HepG2 (cell line): ENCODE measurements around the gene ANP32B. TPM values are rescaled to one million over a fixed set of nuclear protein-coding genes. Genes with fewer than 3 reads are reported as not detected.

Experiments
- ATAC-seq: fragments of 200-7000 bp; cut with Tn5 transposase; 3 replicates; pipeline ENCODE4 v1.9.1; 2020; ENCODE audit warnings: mild to moderate bottlenecking, moderate library complexity
- BruUV-seq: library from RNA; stranded (reverse); fragments of 400-500 nt; replicated peaks from 2 replicates; lab custom pipeline; 2021; lab: Mats Ljungman, UMichigan
- CTCF ChIA-PET: fragments of 300-600 bp; formaldehyde crosslinking; extraction: SDS; loops from one replicate; lab custom pipeline; 2021; ENCODE audit warnings: low total read pairs, inconsistent platforms, low intra/inter-chr PET ratio; lab: Yijun Ruan, JAX
- POLR2A ChIA-PET: fragments of 350-600 bp; sonication (Branson Sonifier 250); formaldehyde crosslinking; loops from one replicate; lab custom pipeline; 2020; ENCODE audit warnings: antibody characterized with exemption, inconsistent platforms; lab: Yijun Ruan, JAX
- DNase-seq: peaks from one replicate; pipeline ENCODE4 v3.0.0-alpha.2; 2015; ENCODE audit warnings: low spot score
- FAIRE-seq: peaks from 3 replicates; lab custom pipeline; 2011; peaks lifted over from hg19 to GRCh38; lab: Jason Lieb, UNC
- H2AFZ ChIP-seq: one replicate; pipeline ENCODE4 v1.6.1; 2011; ENCODE audit warnings: low read length, inconsistent platforms
- H3K27ac ChIP-seq: fragments of 300-600 bp; 3 replicates; pipeline ENCODE4 v1.8.0; 2011; ENCODE audit warnings: mixed run types, mild to moderate bottlenecking, mixed read lengths, low read length, inconsistent platforms; ENCODE audit not compliant: insufficient read depth; ENCODE audit errors: extremely low read length
- H3K27me3 ChIP-seq, 2 experiments: fragments of 200-600 bp in 1 of 2; 2 replicates in 1 of 2; 3 replicates in 1 of 2; pipeline versions ENCODE4 v1.6.0 to v1.8.0; 2011; ENCODE audit warnings: low read length in 2 of 2, mild to moderate bottlenecking in 2 of 2, moderate library complexity in 2 of 2, inconsistent platforms in 1 of 2; ENCODE audit not compliant: insufficient read depth in 2 of 2, control insufficient read depth in 1 of 2
- H3K36me3 ChIP-seq, 2 experiments: fragments of 200-600 bp in 1 of 2; replicated peaks in 1 of 2; 2 replicates in 1 of 2; 3 replicates in 1 of 2; pipeline versions ENCODE4 v1.5.1 to v1.8.0; 2011; ENCODE audit warnings: low read length in 2 of 2, inconsistent platforms in 1 of 2; ENCODE audit not compliant: insufficient read depth in 2 of 2, control insufficient read depth in 1 of 2
- H3K4me1 ChIP-seq: 2 replicates; pipeline ENCODE4 v1.5.1; 2012; ENCODE audit warnings: low read length, inconsistent platforms; ENCODE audit not compliant: insufficient read depth
- H3K4me2 ChIP-seq: 2 replicates; pipeline ENCODE4 v1.6.0; 2011; ENCODE audit warnings: low read depth, low read length, inconsistent platforms
- H3K4me3 ChIP-seq, 3 experiments: fragments of 200-600 bp in 1 of 3; sonication (generic), shearing (Covaris generic) in 1 of 3; replicated peaks in 1 of 3; 2 replicates each; pipeline ENCODE4 v1.5.1; 2011 to 2016; ENCODE audit warnings: low read length in 3 of 3, inconsistent platforms in 2 of 3, low read depth in 2 of 3, mild to moderate bottlenecking in 2 of 3, control low read depth in 1 of 3, mixed read lengths in 1 of 3; ENCODE audit not compliant: insufficient read depth in 1 of 3
- H3K79me2 ChIP-seq: one replicate; pipeline ENCODE4 v1.6.1; 2011; ENCODE audit warnings: low read length, inconsistent platforms; ENCODE audit not compliant: insufficient read depth
- H3K9ac ChIP-seq: 2 replicates; pipeline ENCODE4 v1.6.0; 2011; ENCODE audit warnings: mild to moderate bottlenecking, low read depth, low read length, inconsistent platforms; ENCODE audit not compliant: insufficient read depth
- H3K9me3 ChIP-seq: 2 replicates; pipeline ENCODE4 v1.5.1; 2012; ENCODE audit warnings: mild to moderate bottlenecking, low read length
- H4K20me1 ChIP-seq: 2 replicates; pipeline ENCODE4 v1.6.0; 2011; ENCODE audit warnings: inconsistent platforms, mild to moderate bottlenecking, low read length, moderate library complexity; ENCODE audit not compliant: insufficient read depth
- ADNP ChIP-seq: sonication (generic); formaldehyde crosslinking; IDR thresholded peaks from 2 replicates; pipeline ENCODE4 v1.4.0; 2020; ENCODE audit warnings: missing genetic modification reagents
- FIP1L1 ChIP-seq: fragments of 200-400 bp; formaldehyde crosslinking; IDR thresholded peaks from 2 replicates; pipeline ENCODE4 v1.6.1; 2018; ENCODE audit warnings: low read depth, mild to moderate bottlenecking, low read length, moderate library complexity, borderline replicate concordance; ENCODE audit not compliant: insufficient read depth
- GABPB1 ChIP-seq: IDR thresholded peaks from 2 replicates; pipeline ENCODE4 v1.6.1; 2016; ENCODE audit warnings: mild to moderate bottlenecking, missing genetic modification reagents, moderate library complexity, missing compliant biosample characterization
- JUN ChIP-seq: sonication (generic); formaldehyde crosslinking; IDR thresholded peaks from 2 replicates; pipeline ENCODE4 v1.4.0; 2020; ENCODE audit warnings: mild to moderate bottlenecking, missing genetic modification reagents
- NR1H2 ChIP-seq: sonication (generic); formaldehyde crosslinking; IDR thresholded peaks from 2 replicates; pipeline ENCODE4 v1.8.1; 2022; ENCODE audit warnings: low read depth, missing genetic modification reagents, borderline replicate concordance
- PAX8 ChIP-seq: sonication (generic); formaldehyde crosslinking; IDR thresholded peaks from 2 replicates; pipeline ENCODE4 v1.8.0; 2022; ENCODE audit warnings: mild to moderate bottlenecking, missing genetic modification reagents, borderline replicate concordance
- POLR2A ChIP-seq, 2 experiments: IDR thresholded peaks; 2 replicates each; pipeline ENCODE4 v1.6.1; 2011; ENCODE audit warnings: low read depth in 2 of 2, low read length in 2 of 2, mild to moderate bottlenecking in 1 of 2, moderate library complexity in 1 of 2; ENCODE audit not compliant: insufficient read depth in 1 of 2
- RFX3 ChIP-seq: IDR thresholded peaks from 2 replicates; pipeline ENCODE4 v1.6.1; 2016; ENCODE audit warnings: missing biosample characterization, missing genetic modification reagents
- TEAD3 ChIP-seq: optimal IDR thresholded peaks from 2 replicates; pipeline ENCODE3; 2016; ENCODE audit warnings: borderline replicate concordance
- ZBTB42 ChIP-seq: sonication (generic); formaldehyde crosslinking; IDR thresholded peaks from 2 replicates; pipeline ENCODE4 v1.5.0; 2020; ENCODE audit warnings: mild to moderate bottlenecking, missing genetic modification reagents
- ZC3H13 ChIP-seq: sonication (generic); formaldehyde crosslinking; IDR thresholded peaks from 2 replicates; pipeline ENCODE4 v1.8.1; 2023; ENCODE audit warnings: mild to moderate bottlenecking, missing genetic modification reagents, moderate library complexity
- ZMYM4 ChIP-seq: sonication (generic); formaldehyde crosslinking; IDR thresholded peaks from 2 replicates; pipeline ENCODE4 v1.8.1; 2023; ENCODE audit warnings: mild to moderate bottlenecking, missing genetic modification reagents
- ZNF224 ChIP-seq: sonication (generic); formaldehyde crosslinking; IDR thresholded peaks from 2 replicates; pipeline ENCODE4 v1.5.0; 2020; ENCODE audit warnings: mild to moderate bottlenecking, missing genetic modification reagents
- ZNF296 ChIP-seq: sonication (generic); formaldehyde crosslinking; conservative IDR thresholded peaks from 2 replicates; pipeline ENCODE4 v1.5.0; 2020; ENCODE audit warnings: mild to moderate bottlenecking, missing genetic modification reagents
- ZNF839 ChIP-seq: sonication (generic); formaldehyde crosslinking; IDR thresholded peaks from 2 replicates; pipeline ENCODE4 v1.4.0; 2020; ENCODE audit warnings: missing genetic modification reagents, mild to moderate bottlenecking, borderline replicate concordance
- in situ Hi-C: cut with HindIII; loops from 2 replicates; pipeline ENCODE4 v1.10.0; 2017; ENCODE audit warnings: low pct_unique_long_range_greater_than_20kb; ENCODE audit not compliant: extremely low pct_ligation_motif_present
- intact Hi-C: fragments of 100-400 bp; cut with micrococcal nuclease; formaldehyde crosslinking; loops from one replicate; pipeline ENCODE4 v1.10.0; 2022; ENCODE audit not compliant: unreplicated experiment
- polyA plus RNA-seq, 8 experiments: library from polyadenylated mRNA; depleted of rRNA in 3 of 8; stranded (reverse) in 7 of 8; unstranded in 1 of 8; fragments of >200 nt; fragmentation: Illumina TruSeq in 4 of 8; extraction: Trizol in 4 of 8; gene quantifications; 2 replicates each; pipeline versions ENCODE4 v1.2.1 to v1.2.3, GENCODE V29; 2011 to 2016; ENCODE audit warnings: low read depth in 4 of 8, missing spikeins in 1 of 8, mixed read lengths in 1 of 8; ENCODE audit not compliant: insufficient read depth in 1 of 8
- total RNA-seq, 5 experiments: library from RNA; depleted of rRNA; stranded (reverse); fragments of >200 nt; fragmentation: Illumina TruSeq; extraction: Trizol; gene quantifications; 2 replicates each; pipeline ENCODE4 v1.2.3, GENCODE V29; 2016; ENCODE audit warnings: low read depth in 1 of 5
- TF ChIP-seq, protein P1 (sequence below): sonication (generic); formaldehyde crosslinking; IDR thresholded peaks from 2 replicates; pipeline ENCODE4 v1.4.0; 2020; ENCODE audit warnings: missing genetic modification reagents
- TF ChIP-seq, protein P2 (sequence below): sonication (generic); formaldehyde crosslinking; IDR thresholded peaks from 2 replicates; pipeline ENCODE4 v1.8.0; 2022; ENCODE audit warnings: mild to moderate bottlenecking, missing genetic modification reagents, moderate library complexity
- TF ChIP-seq, protein P3 (sequence below): sonication (generic); formaldehyde crosslinking; conservative IDR thresholded peaks from 2 replicates; pipeline ENCODE4 v1.8.0; 2022; ENCODE audit warnings: low read depth, missing genetic modification reagents

The ANP32B gene
- total and polyA plus RNA-seq, 2 of the 13 experiments (the other 11 are each of a cell fraction or from before 2014, with no cell fraction given), result 22.1 to 37.5 TPM

DNA sequence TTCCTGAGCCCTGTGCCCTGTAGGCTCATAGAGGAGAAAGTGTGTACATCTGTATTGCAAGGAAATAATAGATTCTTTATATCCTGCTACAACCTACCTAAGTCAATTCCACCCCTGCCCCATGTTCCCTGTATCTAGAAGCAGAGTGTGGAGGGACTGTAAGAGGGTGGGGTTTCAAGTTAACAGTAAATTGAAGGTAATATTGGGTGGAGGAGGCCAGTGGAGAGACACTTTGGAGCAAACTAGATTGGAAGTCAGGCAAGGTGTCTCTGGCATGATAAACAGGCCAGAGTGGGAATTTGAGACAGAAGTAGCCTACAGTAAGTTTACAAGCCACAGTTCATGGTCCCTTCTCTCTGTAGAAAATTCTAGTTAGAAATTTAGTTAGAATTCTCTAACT, 42.9 kb upstream of the ANP32B start:
- ChIA-PET CTCF (no interaction called here), POLR2A (no interaction called here)
- no peak overlapping the region for H3K4me2 ChIP-seq
- no peaks in the 10 kb centered on the region for H3K4me1 ChIP-seq
- in situ Hi-C loops (no loop called here), intact Hi-C loops (no loop called here)
- H4K20me1 ChIP-seq, result no peaks in the 10 kb centered on the region
- no peaks in the 10 kb centered on the region for H3K9me3 ChIP-seq
- BruUV-seq, result no TSS peak
- no peak overlapping the region for H3K4me3 ChIP-seq
- FAIRE-seq, result no peak
- no peak for ATAC-seq
- H2AFZ ChIP-seq, result no peak overlapping the region
- no peaks in the 10 kb centered on the region for H3K79me2 ChIP-seq
- no peaks in the 10 kb centered on the region for H3K36me3 ChIP-seq
- no peak overlapping the region for H3K9ac ChIP-seq
- no peak overlapping the region for H3K27ac ChIP-seq
- peaks cover 1 to 3% of the 10 kb centered on the region in 2 experiments; a peak in 1 of 5 replicates for H3K27me3 ChIP-seq
- TF ChIP-seq RFX3 (CRISPR knock-in tag) (no peak), GABPB1 (no peak), ADNP (no peak), ZC3H13 (CRISPR knock-in tag) (no peak), JUN (no peak), ZBTB42 (CRISPR knock-in tag) (no peak), ZNF839 (CRISPR knock-in tag) (no peak), FIP1L1 (no peak), PAX8 (CRISPR knock-in tag) (no peak), ZNF296 (CRISPR knock-in tag) (no peak), ZNF224 (CRISPR knock-in tag) (no peak), ZMYM4 (CRISPR knock-in tag) (no peak), NR1H2 (CRISPR knock-in tag) (no peak), TEAD3 (no peak), POLR2A (IDR thresholded peaks at IDR 0.05; ENCODE audit: insufficient read depth in 1 of 2, low read depth in 2 of 2, low read length in 2 of 2) (no peak)
- TF ChIP-seq, protein P1, sequence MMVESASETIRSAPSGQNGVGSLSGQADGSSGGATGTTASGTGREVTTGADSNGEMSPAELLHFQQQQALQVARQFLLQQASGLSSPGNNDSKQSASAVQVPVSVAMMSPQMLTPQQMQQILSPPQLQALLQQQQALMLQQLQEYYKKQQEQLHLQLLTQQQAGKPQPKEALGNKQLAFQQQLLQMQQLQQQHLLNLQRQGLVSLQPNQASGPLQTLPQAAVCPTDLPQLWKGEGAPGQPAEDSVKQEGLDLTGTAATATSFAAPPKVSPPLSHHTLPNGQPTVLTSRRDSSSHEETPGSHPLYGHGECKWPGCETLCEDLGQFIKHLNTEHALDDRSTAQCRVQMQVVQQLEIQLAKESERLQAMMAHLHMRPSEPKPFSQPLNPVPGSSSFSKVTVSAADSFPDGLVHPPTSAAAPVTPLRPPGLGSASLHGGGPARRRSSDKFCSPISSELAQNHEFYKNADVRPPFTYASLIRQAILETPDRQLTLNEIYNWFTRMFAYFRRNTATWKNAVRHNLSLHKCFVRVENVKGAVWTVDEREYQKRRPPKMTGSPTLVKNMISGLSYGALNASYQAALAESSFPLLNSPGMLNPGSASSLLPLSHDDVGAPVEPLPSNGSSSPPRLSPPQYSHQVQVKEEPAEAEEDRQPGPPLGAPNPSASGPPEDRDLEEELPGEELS, result no peak
- TF ChIP-seq, protein P2, sequence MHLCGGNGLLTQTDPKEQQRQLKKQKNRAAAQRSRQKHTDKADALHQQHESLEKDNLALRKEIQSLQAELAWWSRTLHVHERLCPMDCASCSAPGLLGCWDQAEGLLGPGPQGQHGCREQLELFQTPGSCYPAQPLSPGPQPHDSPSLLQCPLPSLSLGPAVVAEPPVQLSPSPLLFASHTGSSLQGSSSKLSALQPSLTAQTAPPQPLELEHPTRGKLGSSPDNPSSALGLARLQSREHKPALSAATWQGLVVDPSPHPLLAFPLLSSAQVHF (CRISPR knock-in tag), result no peak
- TF ChIP-seq, protein P3, sequence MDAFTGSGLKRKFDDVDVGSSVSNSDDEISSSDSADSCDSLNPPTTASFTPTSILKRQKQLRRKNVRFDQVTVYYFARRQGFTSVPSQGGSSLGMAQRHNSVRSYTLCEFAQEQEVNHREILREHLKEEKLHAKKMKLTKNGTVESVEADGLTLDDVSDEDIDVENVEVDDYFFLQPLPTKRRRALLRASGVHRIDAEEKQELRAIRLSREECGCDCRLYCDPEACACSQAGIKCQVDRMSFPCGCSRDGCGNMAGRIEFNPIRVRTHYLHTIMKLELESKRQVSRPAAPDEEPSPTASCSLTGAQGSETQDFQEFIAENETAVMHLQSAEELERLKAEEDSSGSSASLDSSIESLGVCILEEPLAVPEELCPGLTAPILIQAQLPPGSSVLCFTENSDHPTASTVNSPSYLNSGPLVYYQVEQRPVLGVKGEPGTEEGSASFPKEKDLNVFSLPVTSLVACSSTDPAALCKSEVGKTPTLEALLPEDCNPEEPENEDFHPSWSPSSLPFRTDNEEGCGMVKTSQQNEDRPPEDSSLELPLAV (CRISPR knock-in tag), result no peak
- no peak for DNase-seq
